ENCODE data around the gene SIPA1L3. TPM values are rescaled to one million over a fixed set of nuclear protein-coding genes. Genes with fewer than 3 reads are reported as not detected.

SIPA1L3 gene
- total and polyA plus RNA-seq, 9 of the 15 experiments (the other 6 are each of a cell fraction or from before 2014, with no cell fraction given): 0.01 to 6.1 (median 2.5) TPM

DNA sequence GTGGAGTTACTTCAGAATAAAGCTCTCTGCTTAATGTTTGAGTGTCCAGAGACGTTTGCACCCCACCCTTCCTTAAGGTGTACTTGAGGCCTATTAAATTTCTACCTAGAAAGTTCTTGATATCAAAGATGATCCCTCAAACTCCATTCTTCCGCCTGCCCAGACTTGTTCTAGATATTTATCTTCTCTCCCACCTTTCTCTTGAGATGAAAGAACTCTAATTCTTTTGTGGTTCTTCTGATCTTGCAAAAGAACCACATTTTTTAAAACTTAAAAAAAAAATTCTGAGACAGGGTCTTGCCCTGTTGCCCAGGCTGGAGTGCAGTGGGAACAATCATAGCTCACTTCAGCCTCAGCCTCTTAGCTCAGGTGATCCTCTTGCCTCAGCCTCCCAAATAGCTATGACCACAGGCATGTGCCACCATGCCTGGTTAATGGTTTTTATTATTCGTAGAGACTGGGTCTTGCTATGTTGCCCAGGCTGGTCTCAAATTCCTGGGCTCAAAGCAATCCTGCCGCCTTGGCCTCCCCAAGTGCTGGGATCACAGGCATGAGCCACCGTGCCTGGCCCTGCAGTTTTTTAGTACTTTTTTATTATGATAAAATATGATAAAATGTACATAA is 94.3 kb downstream of the SIPA1L3 start:
- Histone ChIP-seq H2AFZ (ENCODE audit: low read depth, low read length) (no peak overlapping the region), H3K4me1 (replicated peaks in 1 of 2; ENCODE audit: control insufficient read depth in 2 of 2, insufficient read depth in 2 of 2, low read length in 2 of 2) (peaks cover 0 to 10% of the 10 kb centered on the region in 2 experiments; a peak in 2 of 5 replicates), H3K9me1 (ENCODE audit: control insufficient read depth, insufficient read depth, low read length) (no peaks in the 10 kb centered on the region), H3K9me3 (replicated peaks; ENCODE audit: control insufficient read depth, insufficient read depth, low read depth, low read length) (no peaks in the 10 kb centered on the region), H3K4me2 (ENCODE audit: insufficient read depth, low read length) (no peak overlapping the region), H3K4me3 (no peak overlapping the region), H3K27ac (ENCODE audit: extremely low read depth, low read depth, low read length) (no peak overlapping the region), H3K79me2 (ENCODE audit: control insufficient read depth, insufficient read depth, low read length) (no peaks in the 10 kb centered on the region), H4K20me1 (replicated peaks; ENCODE audit: control insufficient read depth, insufficient read depth, low read length) (no peaks in the 10 kb centered on the region; the same call in 1 of the 2 replicates), H3K36me3 (ENCODE audit: control insufficient read depth, insufficient read depth, low read length) (no peaks in the 10 kb centered on the region), H3K9ac (ENCODE audit: insufficient read depth in 1 of 2, low read depth in 2 of 2, low read length in 2 of 2) (no peak overlapping the region), H3K27me3 (ENCODE audit: control insufficient read depth in 2 of 2, insufficient read depth in 2 of 2, low read length in 2 of 2) (no peaks in the 10 kb centered on the region)
- intact Hi-C loops (cut with micrococcal nuclease) (no loop called here), in situ Hi-C loops (cut with MboI) (no loop called here)
- DNase-seq (ENCODE audit: extremely low read depth in 1 of 4, low spot score in 3 of 4) (no peak), FAIRE-seq (no peak), ATAC-seq (no peak)
- POLR2A ChIA-PET: no interaction called here
- TF ChIP-seq MYC (IDR thresholded peaks at IDR 0.05; ENCODE audit: low read depth, low read length): no peak
- no peak for TF ChIP-seq MYC (CRISPR knock-in tag; IDR thresholded peaks at IDR 0.05; ENCODE audit: borderline replicate concordance, low read depth)
- TF ChIP-seq NFIX (CRISPR knock-in tag; IDR thresholded peaks at IDR 0.05; ENCODE audit: low read depth): no peak
- TF ChIP-seq DMBX1 (CRISPR knock-in tag; IDR thresholded peaks at IDR 0.05; ENCODE audit: borderline replicate concordance): no peak
- TF ChIP-seq, protein P1, sequence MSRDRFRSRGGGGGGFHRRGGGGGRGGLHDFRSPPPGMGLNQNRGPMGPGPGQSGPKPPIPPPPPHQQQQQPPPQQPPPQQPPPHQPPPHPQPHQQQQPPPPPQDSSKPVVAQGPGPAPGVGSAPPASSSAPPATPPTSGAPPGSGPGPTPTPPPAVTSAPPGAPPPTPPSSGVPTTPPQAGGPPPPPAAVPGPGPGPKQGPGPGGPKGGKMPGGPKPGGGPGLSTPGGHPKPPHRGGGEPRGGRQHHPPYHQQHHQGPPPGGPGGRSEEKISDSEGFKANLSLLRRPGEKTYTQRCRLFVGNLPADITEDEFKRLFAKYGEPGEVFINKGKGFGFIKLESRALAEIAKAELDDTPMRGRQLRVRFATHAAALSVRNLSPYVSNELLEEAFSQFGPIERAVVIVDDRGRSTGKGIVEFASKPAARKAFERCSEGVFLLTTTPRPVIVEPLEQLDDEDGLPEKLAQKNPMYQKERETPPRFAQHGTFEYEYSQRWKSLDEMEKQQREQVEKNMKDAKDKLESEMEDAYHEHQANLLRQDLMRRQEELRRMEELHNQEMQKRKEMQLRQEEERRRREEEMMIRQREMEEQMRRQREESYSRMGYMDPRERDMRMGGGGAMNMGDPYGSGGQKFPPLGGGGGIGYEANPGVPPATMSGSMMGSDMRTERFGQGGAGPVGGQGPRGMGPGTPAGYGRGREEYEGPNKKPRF (IDR thresholded peaks at IDR 0.05; ENCODE audit: low read depth, low read length): no peak
- no peak for TF ChIP-seq ZNF586 (CRISPR knock-in tag; conservative IDR thresholded peaks at IDR 0.05)
- TF ChIP-seq ZC3H11A (IDR thresholded peaks at IDR 0.05; ENCODE audit: low read depth, low read length): no peak
- no peak for TF ChIP-seq ZNF696 (CRISPR knock-in tag; conservative IDR thresholded peaks at IDR 0.05)
- TF ChIP-seq ZNF347 (CRISPR knock-in tag; IDR thresholded peaks at IDR 0.05; ENCODE audit: low read depth): no peak
- TF ChIP-seq, protein P2, sequence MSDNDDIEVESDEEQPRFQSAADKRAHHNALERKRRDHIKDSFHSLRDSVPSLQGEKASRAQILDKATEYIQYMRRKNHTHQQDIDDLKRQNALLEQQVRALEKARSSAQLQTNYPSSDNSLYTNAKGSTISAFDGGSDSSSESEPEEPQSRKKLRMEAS (CRISPR knock-in tag; IDR thresholded peaks at IDR 0.05): no peak
- TF ChIP-seq RFX1 (IDR thresholded peaks at IDR 0.05): no peak
- no peak for TF ChIP-seq PHTF2 (CRISPR knock-in tag; IDR thresholded peaks at IDR 0.05)
- no peak for TF ChIP-seq SP2 (IDR thresholded peaks at IDR 0.05; ENCODE audit: extremely low read depth, low read depth, low read length, poor library complexity, severe bottlenecking)
- no peak for TF ChIP-seq ZNF184 (CRISPR knock-in tag; IDR thresholded peaks at IDR 0.05)
- BruUV-seq (replicated peaks): no TSS peak
- WGBS (ENCODE audit: insufficient coverage, low coverage, missing lambda C conversion rate): 14% methylated on average over 5 of the region's 5 CpGs
- CTCF ChIA-PET (ENCODE audit: low intra/inter-chr PET ratio): no interaction called here

Measured in K562 (cell line).